NCI-H69 (cell line): Measurements from ENCODE around the gene SDC1.

ENCODE experiments used
- DNase-seq: peaks from one replicate; lab custom pipeline; 2025; lab: John Stamatoyannopoulos, UW

SDC1 gene

DNA sequence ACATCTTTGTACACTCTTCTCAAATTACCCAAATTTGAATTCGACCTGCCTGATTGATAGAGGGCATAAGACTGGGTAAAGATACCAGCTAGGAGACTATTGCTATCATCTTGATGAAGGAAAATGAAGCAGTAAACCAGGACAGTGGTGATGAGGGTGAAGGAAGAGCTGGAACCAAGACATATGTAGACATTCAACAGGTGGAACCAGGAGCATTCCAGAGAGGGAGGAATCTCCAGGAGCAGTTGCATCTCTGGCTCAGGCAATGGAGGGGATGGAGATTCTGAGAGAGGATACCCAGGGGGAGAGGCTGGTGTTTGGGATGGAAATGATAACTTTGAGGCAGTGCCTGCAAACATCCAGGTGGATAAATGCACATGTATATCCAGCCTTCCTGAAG lies 41.6 kb downstream of the SDC1 start:
- no peak for DNase-seq

DNA sequence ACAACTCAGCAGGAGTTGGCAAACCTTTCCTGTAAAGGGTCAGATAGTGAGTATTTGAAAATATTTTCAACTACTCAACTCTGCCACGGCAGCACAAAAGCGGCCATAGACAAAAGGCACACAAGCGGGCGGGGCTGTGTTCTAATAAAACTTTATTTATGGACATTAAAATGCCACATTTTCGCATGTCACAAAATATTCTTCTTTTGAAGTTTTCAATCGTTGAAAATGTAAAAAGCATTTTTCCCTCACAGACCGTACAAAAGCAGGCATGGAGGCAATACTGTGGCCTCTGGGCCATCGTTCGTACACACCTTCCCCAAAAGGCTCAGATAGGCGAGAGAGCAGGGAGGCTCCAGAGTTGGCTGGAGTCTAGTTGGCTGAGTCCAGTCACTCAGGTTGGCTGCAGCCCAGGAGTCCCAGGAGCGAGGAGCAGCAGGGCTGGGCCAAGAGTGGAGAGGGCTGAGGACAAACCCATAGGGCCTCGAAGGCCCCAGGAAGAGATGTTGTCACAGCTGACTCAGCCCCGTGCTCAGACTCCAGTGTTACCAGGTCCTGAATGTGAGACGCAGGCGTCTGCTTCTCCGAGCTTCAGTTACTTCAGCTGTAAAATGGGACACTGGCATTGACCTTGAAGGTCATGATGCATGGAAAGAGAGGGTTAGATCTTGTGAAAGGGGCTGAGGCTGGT lies 42.5 kb downstream of the SDC1 start:
- DNase-seq = no peak

DNA sequence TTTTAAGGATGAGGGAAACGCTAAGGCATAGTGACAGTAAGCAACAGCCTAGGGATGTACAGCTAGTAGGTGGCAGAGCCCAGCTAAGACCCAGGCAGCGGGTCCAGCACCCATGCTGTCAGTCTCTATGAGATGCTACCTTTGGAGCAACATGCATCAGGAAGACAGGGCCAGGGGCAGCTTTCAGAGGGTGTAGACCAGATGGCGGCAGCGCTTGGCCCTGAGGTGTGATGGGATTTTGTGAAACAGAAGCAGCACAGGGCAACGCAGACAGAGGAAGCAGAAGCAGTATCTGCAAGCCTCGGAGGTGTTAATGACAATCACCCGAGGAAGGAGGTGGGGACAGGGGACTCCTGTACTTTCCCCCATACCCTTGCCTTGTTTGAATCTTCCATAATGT lies 43.2 kb downstream of the SDC1 start:
- DNase-seq = no peak

DNA sequence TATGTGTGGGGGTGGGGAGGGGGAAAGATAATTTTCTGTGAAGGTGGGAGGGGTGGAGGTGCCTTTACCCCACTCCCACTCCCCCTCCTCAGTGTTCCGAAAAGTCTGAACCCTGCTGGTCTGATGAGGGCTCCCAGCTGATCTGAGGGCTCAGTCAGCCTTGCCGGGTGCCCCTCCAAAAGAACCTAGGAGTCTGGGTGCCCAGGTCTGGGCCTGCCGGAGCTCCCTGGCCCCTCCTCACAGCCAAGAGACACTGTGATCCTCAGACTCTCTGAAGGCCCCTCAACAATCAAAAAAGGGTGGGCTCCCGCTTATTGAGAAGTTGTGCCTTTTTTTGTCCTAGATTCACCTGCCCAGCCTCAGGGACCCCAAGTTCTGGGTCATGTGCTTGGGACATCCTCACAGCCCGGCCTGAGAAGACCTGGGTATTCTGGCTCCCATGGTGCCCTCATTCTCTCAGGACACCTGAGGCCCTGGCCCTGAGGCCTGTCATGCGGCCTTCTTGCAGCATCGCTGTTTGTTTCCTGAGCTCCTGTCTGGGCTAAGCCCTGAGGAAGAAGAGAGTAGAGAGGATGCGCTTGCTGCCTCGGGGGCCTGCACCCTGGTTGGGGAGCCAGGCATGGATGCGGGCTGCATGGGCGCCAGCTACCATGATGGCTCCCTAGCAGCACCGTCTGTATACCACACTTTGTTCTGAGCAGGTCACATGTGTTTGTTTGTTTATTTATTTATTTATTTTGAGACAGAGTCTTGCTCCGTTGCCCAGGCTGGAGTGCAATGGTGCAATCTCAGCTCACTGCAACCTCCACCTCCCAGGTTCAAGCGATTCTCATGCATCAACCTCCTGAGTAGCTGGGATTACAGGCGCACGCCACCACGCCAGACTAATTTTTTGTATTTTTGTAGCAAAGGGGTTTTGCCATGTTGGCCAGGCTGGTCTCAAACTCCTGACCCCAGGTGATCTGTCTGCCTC lies 44.0 kb downstream of the SDC1 start:
- DNase-seq = no peak

DNA sequence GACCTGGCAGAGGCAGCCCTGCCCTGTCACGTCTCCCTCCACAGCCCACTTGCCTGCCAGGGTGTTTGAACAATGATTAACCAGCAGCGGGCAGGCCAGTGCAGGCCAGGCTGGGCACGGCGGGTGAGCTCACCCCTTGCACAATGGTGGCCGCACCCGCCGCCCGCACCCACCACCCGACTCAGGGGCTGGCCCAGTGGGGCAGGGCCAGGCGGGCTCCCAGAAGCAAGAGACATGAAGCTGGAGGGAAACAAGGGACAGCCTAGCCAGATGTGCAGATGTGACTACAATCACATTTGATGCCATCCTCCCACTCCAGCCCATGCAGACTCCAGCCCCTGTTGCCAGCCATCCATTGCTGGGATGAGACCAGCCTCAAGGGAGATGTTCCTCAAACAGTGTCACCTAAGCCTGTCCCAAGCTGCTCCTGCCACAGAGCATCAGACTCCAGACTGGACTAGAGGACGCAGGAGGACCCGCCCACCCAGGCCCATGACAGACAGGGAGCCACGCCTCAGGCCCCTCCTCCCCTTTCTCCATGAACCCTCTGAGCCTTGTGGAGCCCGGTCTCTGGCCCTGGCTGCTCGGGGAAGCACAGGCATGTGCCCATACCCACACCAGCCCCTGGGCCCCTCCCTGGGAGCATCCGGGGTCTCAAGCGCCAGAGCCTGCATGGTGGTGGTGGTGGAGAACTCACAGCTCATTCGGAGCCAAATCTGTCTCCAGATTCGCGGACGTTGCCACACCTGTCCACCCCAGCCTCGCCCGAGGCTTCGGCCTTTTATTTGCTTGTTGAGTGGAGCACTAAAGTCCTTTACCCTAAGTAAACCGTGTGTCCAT lies 45.0 kb downstream of the SDC1 start:
- DNase-seq = peak; percentile 19

DNA sequence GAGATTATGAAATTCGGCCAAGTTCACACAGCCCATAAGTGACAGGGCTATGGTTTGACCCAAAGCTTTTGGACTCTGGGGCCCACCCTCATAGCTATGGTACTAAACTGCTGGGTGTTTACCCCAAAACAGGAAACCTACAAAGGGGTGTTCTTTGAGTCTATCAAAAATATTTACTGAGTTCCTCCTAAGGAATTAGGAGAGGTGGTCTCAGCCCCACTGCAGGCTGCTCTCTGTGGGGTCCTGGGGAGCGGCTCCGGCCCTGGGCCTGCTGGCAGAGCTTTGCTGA lies 45.5 kb downstream of the SDC1 start:
- no peak for DNase-seq

DNA sequence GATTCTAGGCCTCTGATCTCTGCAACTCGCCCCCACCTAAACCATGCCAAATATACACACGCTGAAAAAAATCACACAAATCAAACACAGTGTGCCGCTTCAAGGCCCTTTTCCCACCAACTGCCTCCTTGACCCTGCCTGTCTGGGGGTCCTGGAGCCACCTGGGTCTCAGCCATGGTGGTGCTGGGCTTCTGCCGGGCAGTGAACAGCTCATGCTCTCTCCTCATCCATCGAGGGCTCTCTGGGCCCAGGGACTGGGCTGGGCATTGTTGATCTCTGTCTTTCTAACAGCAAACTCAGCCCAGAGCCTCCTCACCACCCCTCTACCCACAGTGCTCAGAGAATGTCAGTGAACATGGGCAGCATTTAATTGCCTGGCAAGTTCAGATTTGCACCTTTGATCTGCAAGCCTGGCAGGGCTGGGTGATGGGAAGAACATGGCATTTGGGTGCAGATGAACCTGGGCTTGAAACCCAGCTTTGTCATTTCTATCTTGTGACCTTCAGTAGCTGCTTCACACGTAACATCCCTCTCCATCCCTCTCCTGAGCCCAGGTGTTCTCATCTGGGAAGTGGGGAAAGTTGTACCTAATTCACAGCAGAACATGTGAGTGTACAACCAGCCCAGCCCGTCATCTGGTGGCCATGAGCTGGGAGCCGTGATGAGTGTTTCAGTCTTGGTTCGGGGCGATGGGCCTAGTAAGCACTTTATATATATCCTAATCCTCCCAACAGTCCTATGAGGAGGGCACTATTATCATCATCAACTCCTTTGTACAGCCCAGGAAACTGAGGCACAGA lies 46.1 kb downstream of the SDC1 start:
- DNase-seq = no peak

DNA sequence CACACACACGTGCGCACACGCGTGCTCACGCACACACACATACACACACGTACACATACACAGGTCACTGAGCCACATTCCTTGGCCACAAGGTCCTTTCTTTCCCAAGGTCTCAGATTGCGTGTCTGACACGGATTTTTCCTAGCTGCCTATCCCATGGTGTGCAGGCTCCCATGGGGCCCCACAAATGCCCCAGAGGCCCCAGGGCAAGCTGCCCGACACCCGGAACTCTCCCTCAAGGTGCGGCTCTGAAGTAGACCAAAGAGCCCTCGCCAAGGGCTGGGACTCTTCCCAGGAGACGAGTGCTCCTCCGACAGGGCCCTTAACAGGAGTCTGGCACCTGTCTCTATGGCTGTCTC lies 46.7 kb downstream of the SDC1 start:
- DNase-seq = no peak

DNA sequence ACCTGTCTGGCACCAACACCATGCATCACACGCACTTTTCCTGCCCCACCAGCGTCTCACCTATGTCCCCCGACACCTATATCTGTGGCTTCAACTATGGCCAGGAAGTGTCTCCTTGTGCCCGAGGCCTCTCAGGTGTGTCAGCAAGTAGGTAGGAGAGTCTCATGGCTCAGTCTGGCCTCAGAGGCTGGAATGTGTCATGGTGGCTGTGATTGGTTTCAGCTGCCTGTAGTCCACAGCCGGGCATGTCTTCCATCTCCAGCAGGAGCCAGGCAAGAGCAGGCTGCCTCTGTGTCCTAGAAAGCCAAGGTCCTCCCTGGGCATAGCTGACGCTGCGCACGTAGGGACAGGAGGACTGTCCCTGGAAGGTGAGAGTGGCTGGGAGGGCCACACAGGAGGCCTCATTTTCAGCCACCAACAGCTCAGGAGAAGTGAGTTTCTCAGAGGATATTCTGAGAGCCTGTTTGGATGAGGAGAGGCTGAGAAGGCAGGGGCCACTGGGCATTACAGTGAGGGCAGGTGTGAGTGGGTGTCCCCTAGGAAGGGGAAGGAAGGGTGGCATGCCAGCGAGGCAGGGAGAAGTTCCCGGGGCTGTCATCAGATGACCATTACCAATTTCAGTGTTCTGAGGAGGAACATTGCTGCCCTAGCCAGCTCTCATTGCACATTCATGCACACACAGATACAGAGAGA lies 47.2 kb downstream of the SDC1 start:
- no peak for DNase-seq

DNA sequence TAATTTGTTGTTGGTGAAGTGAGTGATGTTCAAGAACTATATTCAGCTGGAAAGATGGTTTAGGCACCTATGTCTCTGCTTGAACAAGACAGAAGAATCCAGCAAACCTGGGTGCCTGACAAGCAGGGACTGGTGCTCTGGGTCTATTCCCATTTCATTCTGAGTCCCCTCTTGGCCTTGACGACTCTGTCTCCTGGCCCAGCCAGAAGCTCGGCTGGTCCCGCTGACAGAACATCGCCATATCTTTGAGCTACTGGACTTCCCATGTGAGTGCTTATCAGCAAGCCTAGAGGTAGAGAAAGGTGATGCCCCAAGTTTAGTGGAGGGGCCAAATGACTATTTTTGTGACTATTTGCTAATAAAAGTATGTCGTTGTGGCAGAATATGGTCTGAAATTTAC lies 48.2 kb downstream of the SDC1 start:
- no peak for DNase-seq

DNA sequence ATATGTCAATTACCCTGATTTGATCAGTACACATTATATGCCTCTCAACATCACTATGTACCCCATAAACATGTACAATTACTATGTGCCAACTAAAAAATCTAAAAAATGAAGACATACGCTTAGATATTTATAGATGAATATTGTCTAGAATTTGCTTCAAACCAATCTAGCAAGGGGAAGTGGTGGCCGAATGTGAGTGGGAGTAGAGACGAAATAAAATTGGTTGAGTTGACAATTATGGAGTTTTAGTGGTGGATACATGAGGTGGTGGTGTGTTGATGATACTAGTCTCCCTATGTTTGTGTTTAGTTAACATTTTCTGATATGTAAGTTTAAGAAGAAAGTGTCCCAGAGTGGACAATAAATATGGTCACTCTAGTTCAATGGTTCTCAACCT lies 49.0 kb downstream of the SDC1 start:
- DNase-seq = no peak

DNA sequence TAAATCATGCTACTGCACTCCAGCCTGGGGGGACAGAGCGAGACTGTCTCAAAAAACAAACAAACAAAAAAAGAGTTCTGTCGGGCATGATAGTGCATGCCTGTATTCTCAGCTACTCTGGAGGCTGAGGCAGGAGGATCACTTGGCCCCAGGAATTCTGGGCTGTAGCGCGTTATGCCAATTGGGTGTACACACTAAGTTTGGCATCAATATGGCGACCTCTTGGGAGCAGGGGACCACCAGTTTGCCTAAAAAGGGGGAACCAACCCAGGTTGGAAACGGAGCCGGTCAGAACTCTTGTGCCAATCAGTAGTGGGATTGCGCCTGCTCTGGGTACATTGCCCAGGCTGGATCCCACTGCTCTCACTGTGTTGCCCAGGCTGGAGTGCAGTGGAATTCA lies 49.7 kb downstream of the SDC1 start:
- no peak for DNase-seq

DNA sequence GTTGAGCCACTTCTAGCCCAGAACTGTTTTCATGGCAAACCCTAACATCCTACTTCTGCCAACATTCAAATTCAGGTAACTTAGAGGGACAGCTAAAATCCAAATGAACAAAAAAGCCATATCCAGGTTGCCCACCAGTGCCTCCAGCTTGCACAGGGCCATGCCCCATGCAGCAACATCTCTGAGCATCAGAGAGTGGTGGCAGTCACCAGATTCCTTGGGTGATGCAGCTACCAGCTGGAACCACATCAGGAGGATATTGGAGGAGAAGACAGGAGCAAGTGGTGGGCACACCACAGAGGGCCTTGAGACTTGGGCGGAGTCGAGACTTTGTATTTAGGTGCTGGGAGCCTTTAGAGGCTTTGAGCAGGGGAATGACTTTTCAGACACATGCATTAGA lies 50.5 kb downstream of the SDC1 start:
- DNase-seq = no peak

DNA sequence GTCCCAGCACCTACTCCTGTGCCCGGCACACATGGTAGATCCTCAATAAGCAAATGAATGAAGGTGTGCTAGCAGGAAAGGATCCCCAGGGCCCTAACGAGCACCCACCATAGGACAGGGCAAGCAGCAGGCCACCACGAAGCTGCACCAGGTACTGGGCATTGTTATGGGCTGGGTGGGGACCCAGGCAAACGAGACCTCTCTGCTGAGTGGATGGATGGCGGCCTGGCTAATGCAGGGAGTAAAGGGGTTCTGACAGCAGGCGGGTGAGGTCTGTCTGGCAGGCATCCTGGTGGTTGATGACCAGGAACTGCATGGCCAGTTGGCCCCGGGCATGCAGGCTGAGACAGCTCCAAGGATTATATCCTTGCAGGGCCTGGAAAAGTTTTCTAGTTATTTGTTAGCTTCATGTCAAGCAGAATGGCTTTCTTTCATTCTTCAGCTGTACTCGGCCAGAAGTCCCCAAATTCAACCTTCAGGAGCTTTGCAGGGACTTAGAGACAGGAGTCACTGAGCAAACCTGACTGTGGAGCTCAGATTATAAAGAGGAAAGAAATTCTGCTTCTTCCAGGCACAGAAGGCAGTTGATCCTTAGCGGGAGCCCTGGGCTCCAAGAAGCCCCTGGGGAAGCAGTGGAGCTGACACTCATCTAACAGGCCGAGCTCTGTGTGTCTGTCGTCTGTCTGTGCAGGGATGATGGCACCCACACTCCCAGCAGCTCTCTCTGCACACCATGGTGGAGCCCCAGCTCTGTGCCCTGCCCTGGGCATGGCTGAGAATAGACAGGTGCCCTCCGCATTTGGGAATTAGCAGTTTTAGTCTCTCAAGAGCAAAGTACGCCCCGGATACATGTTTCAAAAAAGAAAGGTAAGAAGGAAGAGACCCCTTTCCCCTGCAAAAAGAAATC lies 51.2 kb downstream of the SDC1 start:
- no peak for DNase-seq

DNA sequence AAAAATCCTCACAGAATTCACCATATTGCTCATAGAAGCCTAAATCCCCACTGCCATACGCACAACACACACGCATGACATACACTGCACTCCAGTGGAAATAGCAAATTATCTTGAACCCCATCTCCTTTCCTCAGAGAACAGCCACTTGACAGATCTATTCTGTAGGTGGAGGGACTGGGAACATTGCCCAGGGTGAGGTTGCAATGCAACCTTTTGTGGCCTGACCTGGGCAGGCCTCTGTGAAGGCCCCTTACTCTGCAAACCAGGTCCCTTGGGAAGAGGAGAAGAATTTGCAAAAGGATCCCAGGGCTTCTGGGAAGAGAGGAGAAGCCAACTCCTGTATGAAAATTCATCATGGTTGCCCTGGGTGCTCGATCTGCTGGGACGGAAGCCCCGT lies 51.9 kb downstream of the SDC1 start:
- no peak for DNase-seq

DNA sequence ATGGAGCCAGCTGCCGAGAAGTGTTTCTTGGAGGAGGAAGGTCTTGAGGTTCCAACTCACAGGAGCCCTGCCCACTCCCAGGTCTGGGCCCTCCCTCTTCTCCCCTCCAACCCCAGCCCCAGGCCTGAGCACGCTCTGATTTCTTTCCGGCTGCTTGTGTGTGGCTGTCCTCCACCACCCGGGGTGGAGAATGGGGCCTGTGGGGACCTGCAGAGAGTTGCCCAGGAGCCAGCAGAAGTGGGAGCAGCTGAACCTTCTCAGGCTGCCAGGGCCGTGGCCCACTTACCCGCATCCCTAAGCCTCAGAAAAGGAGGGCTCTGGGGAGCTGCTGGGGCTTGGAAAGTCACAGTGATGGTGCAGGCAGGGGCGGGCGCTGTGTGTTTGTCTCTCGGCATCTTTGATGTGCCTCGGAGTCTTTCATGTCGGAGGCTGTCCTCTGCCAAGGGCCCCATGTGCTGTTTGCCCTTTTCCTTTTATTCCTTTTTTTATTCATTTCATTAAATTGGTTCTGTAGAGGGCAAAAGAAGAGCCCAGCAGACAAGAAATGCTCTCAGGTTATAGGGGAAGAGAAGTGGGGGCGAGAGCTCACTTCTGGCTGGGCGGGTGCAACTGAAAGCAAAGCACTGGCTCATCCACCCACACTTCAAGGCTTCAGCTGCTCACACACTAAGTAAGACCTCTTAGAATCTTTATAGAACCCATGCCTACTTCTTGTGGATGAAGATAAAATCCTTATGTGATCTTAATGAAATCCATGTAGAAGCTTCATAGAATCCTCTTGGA lies 52.5 kb downstream of the SDC1 start:
- DNase-seq = no peak

DNA sequence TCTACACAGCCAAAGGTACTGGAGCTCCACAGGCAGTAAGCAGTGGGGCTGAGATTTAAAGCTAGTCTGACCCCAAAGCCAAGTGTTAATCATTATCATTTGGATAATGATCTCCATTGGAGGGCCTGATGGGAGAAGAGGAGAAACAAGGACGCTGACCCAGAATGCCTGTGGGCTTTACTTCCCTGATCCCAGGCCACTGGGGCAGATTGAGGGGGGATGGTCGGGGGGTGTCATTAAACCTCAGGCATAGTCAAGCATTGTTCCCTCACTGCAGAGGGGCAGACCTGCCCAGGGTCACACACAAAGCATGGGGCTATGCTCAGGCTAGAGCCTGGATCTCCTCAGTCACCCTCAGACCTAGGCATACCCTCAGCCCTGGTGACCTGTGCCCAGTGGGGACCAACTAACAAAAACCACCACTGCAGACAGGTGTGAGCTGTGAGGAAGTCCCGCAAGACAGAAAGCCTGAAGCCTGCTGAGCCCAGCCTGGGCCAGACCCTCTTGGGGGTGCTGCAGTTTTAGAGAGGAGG lies 53.4 kb downstream of the SDC1 start:
- DNase-seq = no peak

DNA sequence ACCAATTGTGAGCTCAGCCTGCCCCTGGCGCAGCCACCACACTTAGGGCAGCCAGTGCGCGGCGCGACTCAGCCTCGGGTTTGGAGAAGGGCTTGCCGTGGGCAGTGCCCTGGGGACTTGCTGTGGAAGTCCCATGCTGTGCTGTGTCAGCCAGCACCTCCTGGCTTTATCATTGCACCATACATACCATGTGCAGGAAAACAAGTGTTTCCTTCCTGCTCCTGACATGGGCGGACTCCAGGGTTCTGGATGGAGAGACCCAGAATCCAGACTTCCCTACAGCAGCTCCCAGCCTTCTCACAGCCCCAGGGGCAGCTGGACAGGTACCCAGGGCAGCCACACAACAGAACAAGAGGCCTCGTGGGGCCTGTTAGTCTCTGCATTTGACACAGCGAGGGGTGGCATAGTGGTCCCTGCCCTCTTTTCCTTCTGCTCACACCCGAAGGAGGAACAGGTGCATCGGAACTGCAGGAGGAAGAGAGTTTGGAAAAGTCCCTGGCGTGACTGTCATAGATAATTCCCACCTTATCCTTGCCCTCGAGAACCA lies 54.2 kb downstream of the SDC1 start:
- DNase-seq = no peak
